Fibroblast of villous mesenchyme (primary cell): ENCODE data around the gene DUSP18. TPM values are rescaled to one million over a fixed set of nuclear protein-coding genes. Genes with fewer than 3 reads are reported as not detected.

Source experiments
- DNase-seq: peaks from one replicate; pipeline ENCODE4 v3.0.0-alpha.2; 2010; ENCODE audit warnings: low read depth
- H3K4me3 ChIP-seq: 2 replicates; pipeline ENCODE4 v1.5.1; 2011; ENCODE audit warnings: low read depth, mild to moderate bottlenecking, low read length
- CTCF ChIP-seq: IDR thresholded peaks from 2 replicates; pipeline ENCODE4 v1.5.1; 2012; ENCODE audit warnings: low read depth, mild to moderate bottlenecking, low read length; ENCODE audit not compliant: insufficient read depth
- total RNA-seq: library from RNA; depleted of rRNA; stranded (reverse); fragments of >200 nt; gene quantifications from 2 replicates; pipeline ENCODE4 v1.2.3, GENCODE V29; 2012

DUSP18 gene
- total RNA-seq, 1 donor: 10.4 TPM

- peak; percentile 34 for DNase-seq
- H3K4me3 ChIP-seq: no peak overlapping the region
- TF ChIP-seq CTCF: no peak
These were observed 18.2 kb downstream of the DUSP18 start for GRCh38 chr22:30649430-30650007.

- no peak for TF ChIP-seq CTCF
- no peak for DNase-seq
- H3K4me3 ChIP-seq: no peak overlapping the region
These were observed 18.9 kb downstream of the DUSP18 start for GRCh38 chr22:30648825-30649224.

DNA sequence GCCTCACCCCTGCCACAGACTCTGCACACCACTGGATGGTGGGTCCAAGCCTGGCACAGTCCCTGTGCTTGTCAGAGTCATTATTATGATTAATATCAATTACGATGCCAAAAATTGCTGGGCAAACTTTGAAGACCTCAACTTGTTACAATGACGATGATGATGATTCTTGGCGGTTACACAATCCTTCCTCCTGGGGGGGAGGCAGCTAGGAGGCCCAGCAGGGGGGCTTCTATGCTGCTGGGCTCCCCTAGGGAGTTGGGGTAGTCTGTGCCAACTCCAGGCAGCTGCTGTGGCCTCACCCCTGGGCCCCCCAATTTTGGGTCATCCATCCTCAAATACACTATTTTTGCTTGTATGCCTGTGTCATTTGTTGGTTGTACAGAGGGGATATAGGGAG lies 20.1 kb downstream of the DUSP18 start:
- DNase-seq: no peak
- no peak for TF ChIP-seq CTCF
- no peak overlapping the region for H3K4me3 ChIP-seq

- DNase-seq: no peak
- TF ChIP-seq CTCF: no peak
- no peak overlapping the region for H3K4me3 ChIP-seq
These were observed 21.0 kb downstream of the DUSP18 start for GRCh38 chr22:30646518-30647160.

- H3K4me3 ChIP-seq: no peak overlapping the region
- no peak for DNase-seq
- TF ChIP-seq CTCF: no peak
These were observed 24.4 kb downstream of the DUSP18 start for GRCh38 chr22:30643055-30643875.

DNA sequence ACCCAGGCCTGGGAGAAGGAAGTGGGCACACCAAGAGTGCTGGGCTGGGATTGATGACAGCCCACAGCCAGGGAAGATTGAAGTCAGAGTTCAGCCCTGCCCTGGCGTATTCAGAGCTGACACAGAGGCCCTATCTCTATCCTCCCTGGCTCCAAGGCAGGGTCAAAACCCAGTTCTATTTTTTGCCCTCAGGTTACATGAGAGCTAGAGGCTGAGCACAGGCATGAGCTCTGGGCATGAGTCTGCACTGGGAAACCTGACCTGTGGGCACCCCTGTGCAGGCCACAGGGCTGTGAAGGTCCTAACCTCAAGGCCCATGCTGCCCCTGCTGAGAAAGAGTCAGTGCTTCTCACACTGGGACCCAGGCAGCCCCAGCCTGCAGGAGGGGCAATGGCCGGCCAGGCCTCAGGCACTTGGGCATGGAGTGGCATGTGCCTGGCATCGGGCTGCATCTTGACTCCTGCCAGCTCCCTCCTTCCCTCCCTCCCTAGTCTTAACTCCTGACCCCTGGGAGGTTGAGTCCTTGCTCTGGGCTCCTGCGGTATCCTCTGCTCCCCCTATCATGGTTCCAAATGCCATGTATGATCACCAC lies 26.7 kb downstream of the DUSP18 start:
- no peak for TF ChIP-seq CTCF
- no peak for DNase-seq

More for the DNA sequence above, 26.7 kb downstream of the DUSP18 start:
- H3K4me3 ChIP-seq: no peak overlapping the region
